Measurements from ENCODE around the gene SETD4. TPM values are rescaled to one million over a fixed set of nuclear protein-coding genes. Genes with fewer than 3 reads are reported as not detected.
A peak's percentile ranks its signal among the peaks of the same experiment; 100 is the strongest.

SETD4 gene
- total RNA-seq, 1 experiment from 2014 or later: 4.4 TPM

DNA sequence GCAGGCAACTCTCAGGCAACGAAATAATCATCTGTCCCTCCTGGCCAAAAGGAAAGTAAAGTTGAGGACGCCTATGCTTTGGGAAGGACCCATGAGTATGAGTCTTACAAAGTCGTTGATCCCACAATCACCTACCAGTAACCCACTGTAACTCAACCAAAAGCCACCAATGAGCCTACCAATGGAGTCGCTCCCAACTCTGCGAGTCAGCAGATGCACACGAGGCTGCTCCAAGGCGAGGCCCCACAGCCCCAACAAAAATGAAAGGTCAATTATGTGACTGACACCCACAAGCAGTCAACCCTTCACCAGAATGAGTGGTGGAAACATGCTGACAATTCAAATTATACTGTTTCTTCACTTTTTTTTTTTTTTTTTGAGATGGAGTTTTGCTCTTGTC, 12.0 kb downstream of the SETD4 start:
- DNase-seq (ENCODE audit: low spot score): no peak

DNA sequence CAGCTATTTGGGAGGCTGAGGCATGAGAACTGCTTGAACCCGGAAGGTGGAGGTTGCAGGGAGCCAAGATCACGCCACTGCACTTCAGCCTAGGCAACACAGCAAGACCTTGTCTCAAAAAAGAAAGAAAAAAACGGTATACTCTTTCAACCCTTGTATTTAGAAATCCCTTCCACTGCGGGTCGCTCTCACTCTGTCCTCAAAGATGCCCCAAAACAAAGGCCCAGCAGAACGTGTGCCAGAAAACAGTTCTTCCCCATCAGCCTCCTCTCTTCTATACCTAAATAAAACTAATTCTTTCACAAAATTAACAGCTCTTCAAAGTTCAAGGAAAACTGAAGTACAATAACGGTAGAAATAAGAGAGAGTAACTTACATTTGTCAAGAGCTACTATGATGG, 13.2 kb downstream of the SETD4 start:
- DNase-seq (ENCODE audit: low spot score): no peak

DNA sequence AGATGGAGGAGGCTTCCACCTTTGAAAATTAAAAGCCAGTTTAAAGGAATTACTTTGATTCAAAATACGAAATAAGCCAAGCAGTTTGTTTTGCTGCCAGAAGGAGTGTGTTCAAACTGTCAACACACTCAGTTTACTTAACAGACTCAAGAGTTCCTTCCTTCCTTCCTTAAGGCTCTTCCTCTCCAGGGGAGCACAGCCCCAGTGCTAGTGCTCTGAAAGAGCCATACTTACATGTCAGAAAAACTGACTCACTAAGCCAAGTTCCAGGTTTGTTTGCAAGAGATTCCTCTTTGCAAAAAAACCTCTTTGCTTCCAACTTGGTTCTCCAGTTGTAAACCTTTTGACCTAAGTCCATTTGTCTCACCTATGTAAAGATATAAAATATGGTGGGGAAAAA, 14.3 kb downstream of the SETD4 start:
- DNase-seq (ENCODE audit: low spot score): no peak

DNA sequence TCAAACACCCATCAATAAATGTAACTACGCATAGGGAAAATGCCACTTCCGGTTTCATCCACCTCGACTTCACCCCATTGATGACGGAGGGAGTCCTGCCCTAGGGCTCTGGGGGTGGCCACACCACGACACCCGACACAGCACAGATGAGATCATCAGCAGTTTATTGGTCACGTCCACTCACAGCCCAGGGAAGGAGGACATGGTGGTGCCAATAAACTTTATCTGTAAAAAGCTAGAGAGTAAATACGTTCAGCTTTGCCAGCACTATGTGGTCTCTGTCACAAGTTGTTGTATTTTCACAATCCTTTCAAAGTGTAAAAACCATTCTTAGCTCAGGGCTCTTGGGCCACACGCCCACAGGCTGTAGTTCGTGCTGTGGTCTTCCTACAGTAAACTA, 16.3 kb downstream of the SETD4 start:
- no peak for DNase-seq (ENCODE audit: low spot score)

DNA sequence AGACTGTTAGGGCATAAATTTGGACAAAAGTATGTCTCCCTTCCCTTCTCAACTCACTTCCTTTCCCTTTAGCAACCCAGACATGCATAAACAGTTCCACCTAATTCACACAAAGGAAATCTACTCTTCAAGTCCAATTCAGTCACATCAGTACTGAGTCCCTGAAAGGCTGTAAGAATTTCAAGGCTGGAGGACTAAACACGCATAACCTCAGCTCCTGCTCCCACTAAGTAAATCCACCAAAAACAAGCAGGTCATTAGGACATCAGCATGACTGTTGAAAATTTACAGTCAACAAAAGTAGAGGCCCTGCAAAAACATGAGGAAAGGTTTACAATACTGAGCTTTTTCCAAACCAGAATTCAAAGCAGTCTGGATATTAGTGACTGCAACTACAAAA, 18.4 kb downstream of the SETD4 start:
- no peak for DNase-seq (ENCODE audit: low spot score)

DNA sequence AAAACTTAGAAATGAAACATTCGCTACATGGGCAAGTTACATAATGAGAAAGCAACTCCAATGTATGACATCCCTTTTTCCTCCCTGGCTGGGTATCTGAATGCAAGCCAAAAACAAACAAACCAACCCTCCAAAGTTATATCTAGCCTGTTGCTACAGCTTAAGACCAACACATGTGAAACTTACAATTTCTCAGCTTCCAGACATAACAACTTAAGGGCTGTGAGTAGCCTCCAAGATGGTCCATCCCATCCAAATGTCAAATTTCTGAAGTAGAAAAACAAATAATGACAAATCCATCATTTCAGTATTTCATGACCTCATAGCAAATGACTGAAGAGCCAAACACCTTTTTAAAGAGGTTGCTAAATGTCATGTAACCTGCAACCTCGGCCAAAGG, 19.9 kb downstream of the SETD4 start:
- no peak for DNase-seq (ENCODE audit: low spot score)

DNA sequence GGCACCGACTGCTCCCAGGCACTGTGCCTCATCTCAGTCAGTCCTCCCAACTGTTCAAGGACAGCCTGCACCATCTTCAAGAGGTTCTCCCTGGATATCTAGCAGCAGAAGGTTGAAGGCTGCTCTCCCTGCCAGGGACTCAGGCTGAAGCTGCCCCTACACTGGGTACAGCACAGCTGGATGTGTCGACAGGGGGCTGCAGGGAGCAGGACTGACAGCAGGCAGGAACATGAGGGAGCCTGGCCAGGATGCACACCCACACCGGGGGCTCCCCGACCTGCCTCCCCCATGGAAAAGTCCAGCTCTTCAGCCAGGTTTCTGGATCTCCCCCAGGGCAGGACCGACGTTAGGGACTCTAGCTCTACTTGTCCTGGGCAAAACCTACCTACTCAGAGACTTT, 20.5 kb downstream of the SETD4 start:
- DNase-seq (ENCODE audit: low spot score): no peak

DNA sequence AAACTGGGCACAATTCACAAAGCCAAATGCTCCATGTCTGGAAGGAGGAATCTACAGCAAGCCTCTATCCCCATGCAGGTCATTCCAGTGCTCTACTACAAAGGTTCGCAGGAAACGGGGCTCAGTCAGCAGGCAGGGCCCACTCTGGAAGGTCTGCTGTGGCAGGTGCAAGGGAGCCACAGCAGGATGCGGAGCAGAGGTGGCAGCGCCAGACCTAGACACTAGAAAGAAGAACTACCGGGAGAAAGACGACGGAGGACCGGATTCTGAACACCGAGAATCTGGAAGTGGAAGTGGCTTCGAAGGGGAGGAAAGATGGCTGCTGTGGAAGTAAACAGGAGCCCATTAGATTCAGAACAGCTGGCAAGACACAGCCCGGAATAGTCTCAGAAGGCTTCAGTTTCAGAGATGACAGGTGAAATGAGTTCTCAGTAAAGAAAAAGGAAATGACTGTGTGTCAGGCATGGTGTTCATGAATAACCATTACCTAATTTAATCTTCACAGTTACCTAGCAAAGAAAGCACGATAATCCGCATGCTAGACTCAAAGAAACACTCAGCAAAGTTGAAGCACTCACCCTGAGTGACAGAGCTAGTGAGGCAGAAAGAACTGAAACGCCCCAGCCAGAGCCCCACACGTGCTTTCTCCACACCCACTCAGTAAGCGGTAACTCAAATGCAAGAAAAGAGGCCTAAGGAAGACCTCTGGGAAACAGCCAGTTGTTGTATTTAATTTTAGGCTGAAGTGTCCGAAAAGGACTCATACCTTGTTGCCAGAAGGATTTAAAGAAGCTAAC, 21.4 kb downstream of the SETD4 start:
- DNase-seq (ENCODE audit: low spot score): no peak

DNA sequence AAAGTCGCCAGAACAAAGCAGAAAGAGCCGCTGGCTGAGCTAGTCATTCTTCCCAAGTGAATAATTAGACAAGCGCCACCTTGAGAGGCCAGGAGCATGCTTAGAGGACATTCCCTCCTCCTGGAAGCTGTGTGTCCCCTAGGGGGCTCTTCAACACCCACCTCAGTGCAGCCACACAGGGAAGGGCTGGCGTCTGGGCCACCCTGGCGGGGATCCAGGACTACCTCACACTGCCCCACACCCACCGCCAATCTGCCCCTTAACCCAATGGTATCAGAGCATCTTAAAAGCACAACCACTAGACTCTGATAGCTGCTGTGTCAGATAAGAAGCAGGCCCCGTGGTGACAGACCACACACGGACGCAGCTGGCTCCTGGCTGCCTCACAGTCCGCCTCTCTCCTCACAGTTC, 24.9 kb downstream of the SETD4 start:
- DNase-seq (ENCODE audit: low spot score): no peak

DNA sequence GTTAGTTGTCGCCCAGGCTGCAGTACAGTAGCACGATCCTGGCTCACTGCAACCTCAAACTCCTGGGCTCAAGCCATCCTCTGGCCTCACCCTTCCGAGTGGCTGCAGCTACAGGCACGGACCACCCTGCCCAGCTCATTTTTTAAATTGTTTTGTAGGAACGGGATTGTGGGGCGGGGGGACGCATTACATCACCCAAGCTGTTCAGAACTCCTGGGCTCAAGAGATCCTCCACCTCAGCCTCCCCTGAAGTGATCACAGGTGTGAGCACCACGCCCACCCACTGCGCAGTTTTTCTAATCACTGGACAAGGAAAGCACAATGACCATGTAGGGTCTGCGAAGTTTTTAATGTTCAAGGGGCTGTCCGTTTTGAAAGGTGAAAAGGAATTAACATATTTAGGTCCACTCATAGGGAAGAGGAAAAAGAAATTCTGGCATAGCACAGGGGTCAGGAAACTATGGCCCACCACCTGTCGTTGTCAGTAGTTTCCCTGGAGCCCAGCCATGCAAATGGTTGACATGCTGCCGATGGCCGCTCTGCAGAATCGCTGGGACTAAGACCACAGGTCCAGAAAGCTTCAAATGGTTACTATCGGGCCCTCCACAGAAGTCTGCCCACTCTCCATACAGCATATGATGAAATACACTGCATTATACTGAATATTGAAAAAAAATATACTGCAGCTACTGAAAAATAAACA, 26.0 kb downstream of the SETD4 start:
- no peak for DNase-seq (ENCODE audit: low spot score)

DNA sequence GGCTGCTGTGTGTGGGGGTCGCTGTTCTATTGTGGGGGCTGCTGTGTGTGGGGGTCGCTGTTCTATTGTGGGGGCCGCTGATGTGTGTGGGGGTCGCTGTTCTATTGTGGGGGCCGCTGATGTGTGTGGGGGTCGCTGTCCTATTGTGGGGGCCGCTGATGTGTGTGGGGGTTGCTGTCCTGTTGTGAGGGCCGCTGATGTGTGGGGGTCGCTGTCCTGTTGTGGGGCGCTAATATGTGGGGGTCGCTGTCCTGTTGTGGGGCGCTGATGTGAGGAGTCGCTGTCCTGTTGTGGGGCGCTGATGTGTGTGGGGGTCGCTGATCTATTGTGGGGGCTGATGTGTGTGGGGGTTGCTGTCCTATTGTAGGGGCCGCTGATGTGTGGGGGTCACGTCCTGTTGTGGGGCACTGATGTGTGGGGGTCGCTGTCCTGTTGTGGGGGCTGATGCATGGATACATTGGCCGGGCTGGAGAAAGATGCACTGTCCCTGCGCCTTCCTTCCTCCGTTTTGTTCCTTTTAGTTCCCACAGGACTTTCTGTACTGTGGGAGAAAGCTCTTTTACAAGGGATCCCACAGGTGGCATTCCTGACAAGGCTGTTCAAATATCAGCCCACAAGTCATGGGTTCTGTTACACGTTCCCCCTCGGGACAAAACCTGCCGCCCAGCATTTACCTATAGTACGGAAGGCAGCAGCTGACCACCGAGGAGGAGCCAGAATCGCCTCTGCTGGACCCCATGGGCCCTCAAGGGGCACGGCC, 27.5 kb downstream of the SETD4 start:
- DNase-seq (ENCODE audit: low spot score): no peak

DNA sequence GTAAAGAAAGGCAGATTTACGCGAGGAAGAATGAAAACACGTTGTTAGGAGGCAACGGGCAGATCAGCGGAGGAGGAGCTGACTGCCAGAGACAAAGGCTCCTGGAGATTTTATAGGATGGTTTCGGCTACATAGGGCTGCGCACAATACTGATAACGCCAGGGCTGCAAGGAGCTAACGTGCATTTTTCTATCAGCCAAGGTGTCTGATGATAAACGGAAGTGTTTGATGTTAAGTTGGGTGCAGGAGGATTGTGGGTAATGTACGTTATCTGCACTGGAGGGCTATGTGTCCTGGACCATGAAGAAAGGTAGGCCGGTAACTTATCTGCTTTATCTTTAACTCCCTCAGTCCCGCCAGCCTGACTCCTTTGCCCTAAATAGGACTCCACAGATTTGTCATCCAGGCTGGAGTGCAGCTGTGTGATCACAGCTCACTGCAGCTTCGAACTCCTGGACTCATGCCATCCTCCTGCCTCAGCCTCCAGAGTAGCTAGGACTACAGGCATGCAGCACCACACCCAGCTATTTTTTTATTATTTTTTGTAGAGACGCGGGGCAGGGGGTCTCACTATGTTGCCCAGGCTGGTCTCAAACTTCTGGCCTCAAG, 29.6 kb downstream of the SETD4 start:
- DNase-seq (ENCODE audit: low spot score): no peak

DNA sequence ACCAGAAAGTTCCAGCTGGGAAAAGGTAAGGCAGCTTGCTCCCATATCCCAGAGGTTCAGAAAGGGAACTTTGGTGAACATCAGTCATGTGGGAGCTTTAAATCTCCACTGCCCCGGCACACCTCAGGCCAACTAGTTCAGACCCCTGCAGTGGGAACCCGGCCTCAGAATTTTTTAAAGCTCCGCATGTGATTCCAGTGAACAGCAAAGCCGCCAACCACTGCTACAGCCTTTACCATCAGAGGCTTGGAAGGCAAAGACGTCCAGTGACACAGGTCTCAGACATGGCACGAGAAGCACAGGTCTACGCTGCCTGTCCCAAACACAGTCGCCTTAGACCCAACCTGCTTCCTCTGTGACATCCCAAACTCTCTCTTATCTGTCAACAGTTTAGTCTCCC, 31.0 kb downstream of the SETD4 start:
- DNase-seq (ENCODE audit: low spot score): no peak

DNA sequence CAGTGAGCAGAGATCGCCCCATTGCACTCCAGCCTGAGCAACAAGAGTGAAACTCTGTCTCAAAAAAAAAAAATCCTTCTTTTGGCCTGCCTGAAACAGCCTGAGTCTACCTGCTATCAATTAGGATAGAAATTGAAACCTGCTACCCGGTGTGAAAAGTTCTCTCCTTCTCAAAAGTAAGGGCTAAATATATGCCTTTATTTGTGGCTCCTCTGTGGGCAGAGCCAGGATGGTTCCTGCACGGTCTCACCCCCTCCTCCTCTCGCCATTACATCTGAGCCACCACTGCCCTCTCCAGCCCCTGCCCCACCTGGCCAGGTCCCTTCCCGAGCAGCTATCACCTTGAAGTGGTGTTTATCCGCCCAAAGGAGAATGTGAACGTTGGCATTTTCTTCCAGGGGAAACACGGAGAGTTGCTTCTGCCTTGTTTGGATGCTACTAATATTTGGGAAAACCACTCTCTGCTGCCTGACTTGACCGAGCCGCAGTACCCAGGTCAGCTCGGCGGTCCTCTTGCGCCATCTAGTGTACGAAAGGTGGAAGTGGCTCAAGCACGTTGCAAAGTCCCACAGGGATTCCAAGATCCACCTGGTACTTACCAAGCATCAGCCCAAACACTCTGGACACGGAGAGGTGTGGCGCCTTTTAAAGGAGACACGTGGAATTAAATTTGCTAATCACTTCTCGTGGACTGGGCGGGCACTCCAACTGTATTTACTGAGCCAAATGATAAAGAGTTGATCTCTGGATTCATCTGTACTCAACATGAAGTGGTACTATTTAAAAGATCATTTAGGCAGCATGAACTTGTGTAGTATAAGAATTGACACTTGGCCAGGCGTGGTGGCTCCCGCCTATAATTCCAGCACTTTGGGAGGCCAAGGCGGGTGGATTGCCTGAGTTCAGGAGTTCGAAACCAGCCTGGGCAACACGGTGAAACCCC, 31.9 kb downstream of the SETD4 start:
- peak; percentile 67 for DNase-seq (ENCODE audit: low spot score)

DNA sequence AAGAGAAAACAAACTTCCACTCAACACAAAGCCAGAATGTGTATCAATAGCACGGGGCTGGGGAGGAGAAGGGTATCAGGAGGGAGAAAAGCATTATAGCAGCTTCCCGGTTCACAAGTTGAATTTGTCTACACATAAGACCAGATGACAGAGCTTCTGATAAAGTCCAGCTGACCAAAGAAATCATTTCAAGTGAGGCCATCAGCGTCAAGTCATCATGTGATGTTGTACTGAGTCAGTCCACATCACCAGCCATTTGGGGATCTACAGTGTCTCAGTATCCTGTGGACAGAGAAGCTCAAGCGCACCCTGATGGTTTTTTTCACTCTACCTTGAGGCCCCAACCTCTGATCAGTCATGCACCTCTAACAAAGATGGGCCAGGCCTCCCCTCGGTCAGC, 33.0 kb downstream of the SETD4 start:
- no peak for DNase-seq (ENCODE audit: low spot score)

DNA sequence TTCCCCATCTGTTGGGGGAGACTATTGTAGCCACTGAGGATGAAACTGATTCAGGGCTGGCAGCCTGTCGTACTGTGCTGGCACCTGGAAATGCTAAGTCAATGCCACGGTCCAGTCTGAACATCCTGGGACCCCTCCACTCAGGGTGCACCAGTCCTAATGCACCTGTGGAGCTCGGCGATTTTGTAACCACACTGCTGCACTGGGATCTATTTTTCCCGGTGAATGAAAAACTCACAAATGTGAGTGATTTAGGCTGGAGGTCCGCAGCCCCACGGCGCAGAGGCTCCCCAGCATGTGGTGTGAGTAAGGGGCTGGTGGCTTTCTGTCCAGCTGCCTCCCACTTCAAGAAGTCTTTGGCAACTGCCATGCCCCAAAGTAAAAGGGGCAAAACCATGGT, 35.5 kb downstream of the SETD4 start:
- no peak for DNase-seq (ENCODE audit: low spot score)

DNA sequence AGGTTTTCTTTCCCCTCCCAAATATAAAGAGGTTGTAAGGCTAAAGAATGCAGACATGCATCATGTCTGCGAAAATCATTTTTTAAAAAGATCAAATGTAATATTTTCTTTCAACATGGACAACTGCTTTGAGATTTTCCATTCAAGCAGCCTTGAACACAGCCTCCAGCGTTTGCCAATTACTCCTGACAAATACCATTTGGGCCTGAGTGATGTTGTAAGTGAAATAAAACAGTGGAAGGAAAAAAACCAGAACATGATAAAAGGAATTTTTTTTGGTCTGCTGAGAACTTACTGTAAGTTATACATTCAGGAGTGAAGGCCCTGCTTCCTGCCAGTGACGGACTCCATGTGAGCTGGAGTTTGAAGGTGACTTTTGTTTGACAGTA, 37.2 kb downstream of the SETD4 start:
- no peak for DNase-seq (ENCODE audit: low spot score)

DNA sequence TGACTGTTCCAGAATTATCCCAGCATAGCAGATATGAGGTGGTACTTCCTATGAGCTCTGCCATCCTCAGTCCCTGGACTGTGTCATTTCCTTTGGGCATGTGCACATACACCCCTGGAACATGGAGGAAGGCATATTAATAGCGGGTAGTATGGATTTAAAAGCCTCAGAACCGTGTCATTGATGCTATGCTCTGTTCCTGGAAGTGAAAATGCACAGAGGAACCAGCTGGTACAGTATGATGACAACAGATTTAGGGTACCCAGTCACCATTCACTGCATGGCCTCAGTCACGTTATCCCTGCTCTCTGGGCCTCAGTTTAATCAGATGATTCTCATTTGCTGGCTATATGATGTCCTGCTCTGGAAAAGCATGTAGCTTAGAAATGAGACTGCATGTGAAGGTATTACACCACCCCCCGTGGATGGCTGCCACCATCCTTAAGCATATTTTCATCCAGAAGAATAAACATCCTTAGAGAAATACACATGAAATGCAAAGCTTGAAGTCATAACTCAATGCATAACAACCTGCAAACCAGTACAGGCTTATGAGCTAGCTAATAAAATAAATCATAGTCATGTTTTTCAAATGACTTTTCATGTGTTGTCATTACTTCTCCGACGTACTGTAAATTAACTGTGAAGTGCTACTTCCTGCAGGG, 37.8 kb downstream of the SETD4 start:
- DNase-seq (ENCODE audit: low spot score): no peak

DNA sequence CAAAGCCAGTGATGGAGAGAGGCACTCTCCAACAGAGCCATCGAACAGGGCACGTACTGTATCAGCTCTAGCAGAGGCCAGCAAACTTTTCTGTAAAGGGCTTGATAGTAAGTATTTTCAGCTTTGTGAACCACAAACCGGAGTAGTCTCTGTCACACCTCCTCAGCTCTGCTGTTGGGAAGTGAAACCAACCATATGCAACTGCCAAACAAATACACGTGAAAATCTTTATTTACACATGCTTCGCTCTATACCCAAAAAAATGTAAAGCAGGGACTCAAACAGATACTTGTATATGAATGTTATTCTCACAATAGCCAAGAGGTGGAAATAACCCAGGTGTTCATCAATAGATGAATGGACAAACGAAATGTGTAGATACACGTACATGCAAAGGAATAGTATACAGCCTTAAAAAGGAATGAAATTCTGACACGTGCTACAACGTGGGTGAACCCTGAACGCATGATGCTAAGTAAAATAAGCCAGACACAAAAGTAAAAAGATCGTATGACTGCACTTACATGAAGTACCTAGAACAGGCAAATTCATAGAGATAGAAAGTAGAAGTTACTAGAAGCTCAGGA, 39.0 kb downstream of the SETD4 start:
- no peak for DNase-seq (ENCODE audit: low spot score)

DNA sequence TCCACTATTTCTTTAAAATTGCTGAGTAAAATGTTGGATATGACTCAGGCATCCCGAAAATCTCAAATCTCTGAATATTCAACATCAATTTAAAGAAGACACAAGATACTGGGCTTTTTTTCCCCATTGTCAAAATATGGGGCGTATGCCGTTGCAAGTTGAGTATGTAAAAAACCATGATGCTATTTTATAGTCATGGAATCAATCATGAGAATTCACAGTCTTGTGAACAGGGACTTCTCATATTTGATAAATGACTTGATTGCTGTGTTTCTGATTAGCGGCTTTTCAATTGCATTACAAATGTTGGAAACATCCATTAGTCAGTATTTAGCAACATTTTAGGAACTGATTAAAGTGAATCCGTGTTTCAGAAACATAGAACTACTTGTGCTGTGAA, 45.3 kb downstream of the SETD4 start:
- DNase-seq (ENCODE audit: low spot score): no peak
